Hepatocyte (in vitro differentiated cells): ENCODE results near the gene KRT6B.

ENCODE experiments used
- EZH2 ChIP-seq: fragments of 200-600 bp; sonication (generic); IDR thresholded peaks from 2 replicates; pipeline ENCODE4 v1.6.1; 2016; ENCODE audit warnings: antibody characterized with exemption, mild to moderate bottlenecking, borderline replicate concordance
- EZH2phosphoT487 ChIP-seq: fragments of 200-600 bp; sonication (generic); IDR thresholded peaks from one replicate; pipeline ENCODE4 v1.6.1; 2018; ENCODE audit warnings: antibody characterized with exemption, mild to moderate bottlenecking, low read depth, moderate library complexity; ENCODE audit not compliant: unreplicated experiment, severe bottlenecking
- TF ChIP-seq, protein P1 (sequence below): fragments of 200-600 bp; sonication (generic); IDR thresholded peaks from 2 replicates; pipeline ENCODE4 v1.5.1; 2016; ENCODE audit warnings: antibody characterized with exemption, mild to moderate bottlenecking; ENCODE audit not compliant: poor library complexity

DNA sequence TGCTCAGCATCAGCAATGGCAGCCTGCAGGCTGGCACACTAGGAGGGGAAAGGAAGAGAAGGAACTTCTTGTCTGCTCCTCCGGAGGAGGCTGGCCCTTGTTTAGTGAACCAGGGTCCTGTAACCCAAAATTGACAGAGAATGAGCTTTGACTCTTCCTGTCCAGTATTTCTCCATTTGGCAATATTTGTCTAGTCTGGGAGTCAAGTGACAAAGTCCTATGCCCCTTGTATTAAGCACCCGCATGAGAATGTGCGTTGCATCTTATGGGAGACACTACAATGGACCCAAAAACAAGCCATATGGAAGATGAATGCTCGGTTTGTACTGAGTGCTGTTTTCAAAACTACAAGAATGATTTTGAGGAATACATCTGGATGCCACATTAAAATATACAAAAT lies 17.9 kb upstream of the KRT6B start:
- TF ChIP-seq, protein P1, sequence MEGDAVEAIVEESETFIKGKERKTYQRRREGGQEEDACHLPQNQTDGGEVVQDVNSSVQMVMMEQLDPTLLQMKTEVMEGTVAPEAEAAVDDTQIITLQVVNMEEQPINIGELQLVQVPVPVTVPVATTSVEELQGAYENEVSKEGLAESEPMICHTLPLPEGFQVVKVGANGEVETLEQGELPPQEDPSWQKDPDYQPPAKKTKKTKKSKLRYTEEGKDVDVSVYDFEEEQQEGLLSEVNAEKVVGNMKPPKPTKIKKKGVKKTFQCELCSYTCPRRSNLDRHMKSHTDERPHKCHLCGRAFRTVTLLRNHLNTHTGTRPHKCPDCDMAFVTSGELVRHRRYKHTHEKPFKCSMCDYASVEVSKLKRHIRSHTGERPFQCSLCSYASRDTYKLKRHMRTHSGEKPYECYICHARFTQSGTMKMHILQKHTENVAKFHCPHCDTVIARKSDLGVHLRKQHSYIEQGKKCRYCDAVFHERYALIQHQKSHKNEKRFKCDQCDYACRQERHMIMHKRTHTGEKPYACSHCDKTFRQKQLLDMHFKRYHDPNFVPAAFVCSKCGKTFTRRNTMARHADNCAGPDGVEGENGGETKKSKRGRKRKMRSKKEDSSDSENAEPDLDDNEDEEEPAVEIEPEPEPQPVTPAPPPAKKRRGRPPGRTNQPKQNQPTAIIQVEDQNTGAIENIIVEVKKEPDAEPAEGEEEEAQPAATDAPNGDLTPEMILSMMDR: no peak
- TF ChIP-seq EZH2phosphoT487: no peak
- TF ChIP-seq EZH2: no peak
